NT2/D1 (cell line): ENCODE measurements around the gene DYNC1LI1.

Experiments used
- SUZ12 ChIP-seq: IDR thresholded peaks from 2 replicates; pipeline ENCODE4 v1.6.1; 2011; ENCODE audit not compliant: insufficient read length, insufficient read depth; ENCODE audit errors: extremely low read depth
- YY1 ChIP-seq: IDR thresholded peaks from 2 replicates; pipeline ENCODE4 v1.6.1; 2011; ENCODE audit not compliant: insufficient read length, insufficient read depth
- ZNF274 ChIP-seq: IDR thresholded peaks from 2 replicates; pipeline ENCODE4 v1.6.1; 2011; ENCODE audit warnings: mild to moderate bottlenecking, low read depth, low read length

GRCh38 chr3:32584660-32585059, 14.0 kb upstream of the DYNC1LI1 start:
- TF ChIP-seq ZNF274, result no peak
- TF ChIP-seq YY1, result no peak
- no peak for TF ChIP-seq SUZ12
